ENCODE results near the gene BCAS3.
A peak's percentile ranks its signal among the peaks of the same experiment; 100 is the strongest.

Gene BCAS3

DNA sequence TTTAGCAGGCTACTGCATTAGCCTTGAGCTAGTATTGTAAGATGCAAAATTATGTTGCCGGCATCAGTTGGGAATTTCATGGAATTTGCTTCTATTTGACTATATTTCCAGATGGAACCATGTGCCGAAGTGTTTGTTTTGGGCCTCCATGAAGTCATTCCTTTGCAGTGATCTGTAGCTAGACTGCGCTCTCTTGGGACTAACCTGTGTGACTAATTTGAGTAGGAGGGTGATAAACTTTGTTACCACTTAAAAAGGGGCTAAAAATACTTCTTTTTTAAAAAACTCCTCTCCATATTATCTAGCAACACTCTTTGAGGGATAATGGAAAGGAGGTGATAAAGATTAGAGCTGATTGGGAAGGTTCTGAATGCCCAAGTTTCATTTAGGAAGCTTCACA, 555.2 kb downstream of the BCAS3 start:
- no peak overlapping the region for H3K4me3 Mint-ChIP-seq
- H3K27ac Mint-ChIP-seq, result no peak overlapping the region
- H3K9me3 Mint-ChIP-seq, result peaks cover 5% of the 10 kb centered on the region
- no peak for TF ChIP-seq CTCF (IDR thresholded peaks at IDR 0.05)
- peaks cover 60% of the 10 kb centered on the region for H3K4me1 Mint-ChIP-seq
- H3K36me3 Mint-ChIP-seq (ENCODE audit: low read depth), result peaks cover 5% of the 10 kb centered on the region
- H3K27me3 Mint-ChIP-seq (ENCODE audit: low read depth, poor library complexity), result peaks cover 11% of the 10 kb centered on the region
- no peak for DNase-seq

DNA sequence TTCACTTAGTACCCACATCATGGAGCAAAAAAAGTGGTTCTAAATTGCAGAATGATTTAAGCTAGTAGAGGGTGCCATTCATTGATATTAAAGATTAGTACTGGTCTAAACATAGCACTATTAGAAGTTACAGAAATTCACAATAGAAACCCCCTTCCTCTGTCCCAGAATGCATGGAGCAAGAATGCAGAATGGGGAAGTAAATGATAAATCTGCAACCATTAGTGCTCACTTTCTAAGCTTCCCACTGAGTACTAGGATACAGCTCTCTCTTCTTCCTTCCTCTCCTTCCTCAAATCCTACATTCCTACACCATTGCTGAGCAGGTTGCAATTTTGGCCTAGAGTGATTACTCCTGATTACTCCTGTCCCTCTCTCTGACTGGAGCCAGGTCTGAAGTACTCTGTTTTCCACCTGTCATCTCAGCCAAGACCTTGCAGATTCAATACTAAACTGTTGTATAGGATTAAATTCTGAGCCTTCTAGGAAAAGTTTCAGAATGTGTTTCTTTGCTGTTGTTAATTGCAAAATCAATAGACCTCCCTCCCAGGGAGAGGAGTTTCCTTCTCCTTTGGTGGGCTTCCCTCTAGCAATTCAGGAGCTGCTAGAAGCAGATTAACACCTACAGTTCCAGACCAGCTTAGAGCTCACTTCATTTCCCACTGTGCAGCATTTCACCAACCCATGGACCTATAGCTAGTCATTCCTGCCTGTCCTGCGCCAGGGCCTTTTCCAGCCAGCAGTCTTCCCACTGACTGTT, 556.5 kb downstream of the BCAS3 start:
- Mint-ChIP-seq H3K9me3 (peaks cover 5% of the 10 kb centered on the region), H3K27ac (peak overlapping the region; percentile 27), H3K4me1 (peaks cover 70% of the 10 kb centered on the region), H3K27me3 (ENCODE audit: low read depth, poor library complexity) (peaks cover 9% of the 10 kb centered on the region), H3K4me3 (peak overlapping the region; percentile 46), H3K36me3 (ENCODE audit: low read depth) (peaks cover 10% of the 10 kb centered on the region)
- no peak for DNase-seq
- TF ChIP-seq CTCF (IDR thresholded peaks at IDR 0.05), result no peak

- H3K9me3 Mint-ChIP-seq, result peaks cover 5% of the 10 kb centered on the region
- no peak for TF ChIP-seq CTCF (IDR thresholded peaks at IDR 0.05)
- peaks cover 10% of the 10 kb centered on the region for H3K36me3 Mint-ChIP-seq (ENCODE audit: low read depth)
- peak; percentile 35 for DNase-seq
- peaks cover 10% of the 10 kb centered on the region for H3K27me3 Mint-ChIP-seq (ENCODE audit: low read depth, poor library complexity)
- H3K27ac Mint-ChIP-seq, result peak overlapping the region; percentile 17
- peaks cover 79% of the 10 kb centered on the region for H3K4me1 Mint-ChIP-seq
- H3K4me3 Mint-ChIP-seq, result peak overlapping the region; percentile 55
Measured at GRCh38 chr17:61235001-61235826, 557.6 kb downstream of the BCAS3 start.

DNA sequence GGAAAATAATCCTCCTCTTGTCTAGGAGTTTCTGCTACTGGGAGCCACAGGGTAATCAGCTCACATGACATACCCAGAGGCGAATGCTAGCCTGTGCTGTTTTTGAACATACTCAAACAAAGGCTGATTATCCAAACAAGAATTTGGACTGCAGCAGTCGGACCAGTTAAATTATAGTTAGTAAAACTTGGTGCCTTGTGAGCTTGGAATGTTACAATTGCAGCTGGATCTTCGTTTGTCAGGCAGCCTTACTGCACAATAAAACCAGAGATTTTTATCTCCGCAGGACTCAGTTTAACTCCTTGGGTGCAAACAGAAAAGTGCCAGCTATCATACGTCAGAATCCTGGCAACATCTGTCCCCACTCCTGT, 558.2 kb downstream of the BCAS3 start:
- Mint-ChIP-seq H3K4me3 (peak overlapping the region; percentile 55), H3K36me3 (ENCODE audit: low read depth) (peaks cover 10% of the 10 kb centered on the region), H3K27ac (peak overlapping the region; percentile 71)

DNA sequence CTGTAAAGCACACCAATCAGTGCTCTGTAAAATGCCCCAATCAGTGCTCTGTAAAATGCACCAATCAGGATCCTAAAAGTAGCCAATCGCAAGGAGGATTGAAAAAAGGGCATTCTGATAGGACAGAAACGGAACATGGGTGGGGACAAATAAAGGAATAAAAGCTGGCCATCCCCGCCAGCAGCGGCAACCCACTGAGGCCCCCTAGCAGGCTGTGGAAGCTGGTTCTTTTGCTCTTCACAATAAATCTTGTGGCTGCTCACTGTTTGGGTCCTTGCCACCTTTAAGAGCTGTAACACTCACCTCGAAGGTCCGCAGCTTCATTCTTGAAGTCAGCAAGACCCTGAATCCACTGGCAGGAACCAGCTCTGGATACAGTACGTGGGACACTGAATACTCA, 559.6 kb downstream of the BCAS3 start:
- peaks cover 69% of the 10 kb centered on the region for H3K4me1 Mint-ChIP-seq
- peaks cover 5% of the 10 kb centered on the region for H3K9me3 Mint-ChIP-seq
- H3K27me3 Mint-ChIP-seq (ENCODE audit: low read depth, poor library complexity), result peaks cover 6% of the 10 kb centered on the region
- no peak for DNase-seq
- no peak overlapping the region for H3K27ac Mint-ChIP-seq
- no peak for TF ChIP-seq CTCF (IDR thresholded peaks at IDR 0.05)
- H3K36me3 Mint-ChIP-seq (ENCODE audit: low read depth), result peaks cover 10% of the 10 kb centered on the region
- no peak overlapping the region for H3K4me3 Mint-ChIP-seq

More for the DNA sequence above, 558.2 kb downstream of the BCAS3 start:
- TF ChIP-seq CTCF (IDR thresholded peaks at IDR 0.05), result no peak
- Mint-ChIP-seq H3K27me3 (ENCODE audit: low read depth, poor library complexity) (peaks cover 10% of the 10 kb centered on the region), H3K9me3 (peaks cover 5% of the 10 kb centered on the region), H3K4me1 (peaks cover 79% of the 10 kb centered on the region)
- no peak for DNase-seq

All from nephron progenitor cell (in vitro differentiated cells).